Parietal lobe (tissue), 1 donor: Measurements from ENCODE around the gene C11orf87. TPM values are rescaled to one million over a fixed set of nuclear protein-coding genes. Genes with fewer than 3 reads are reported as not detected.

Source experiments
- total RNA-seq: library from RNA; depleted of rRNA; stranded (reverse); fragments of >200 nt; gene quantifications from one replicate; pipeline ENCODE4 v1.2.3, GENCODE V29; 2014

C11orf87 gene
- 25.4 TPM for total RNA-seq

GRCh38 chr11:109421981-109422869 lies at the start of gene C11orf87:
Gene C11orf87 (plus strand): TSS chr11:109422190. CDS start chr11:109423634, 1,444 bp downstream.

